Kidney (tissue), 14 donors: ENCODE measurements around the gene BANF2. TPM values are rescaled to one million over a fixed set of nuclear protein-coding genes. Genes with fewer than 3 reads are reported as not detected.

Experiments
- DNase-seq, 5 donors: peaks; one replicate each; pipeline ENCODE4 v3.0.0-alpha.2; 2013 to 2020
- FAIRE-seq: peaks from 2 replicates; lab custom pipeline; 2012; peaks lifted over from hg19 to GRCh38; lab: Jason Lieb, UNC
- H3K27ac ChIP-seq, 2 donors: one replicate each; pipeline ENCODE4 v1.7.0; 2013; ENCODE audit warnings: low read depth in 2 of 2, low read length in 2 of 2, inconsistent platforms in 1 of 2
- H3K27me3 ChIP-seq: one replicate; pipeline ENCODE4 v1.7.1; 2013; ENCODE audit warnings: low read length, inconsistent platforms; ENCODE audit not compliant: control insufficient read depth, insufficient read depth
- H3K36me3 ChIP-seq, 3 donors: one replicate each; pipeline versions ENCODE4 v1.7.0 to v1.7.1; 2013; ENCODE audit warnings: low read length in 3 of 3, control low read depth in 1 of 3, inconsistent platforms in 1 of 3; ENCODE audit not compliant: insufficient read depth in 3 of 3, control insufficient read depth in 2 of 3
- H3K4me1 ChIP-seq, 3 donors: one replicate each; pipeline versions ENCODE4 v1.7.0 to v1.7.1; 2013; ENCODE audit warnings: low read length in 3 of 3, inconsistent platforms in 1 of 3, low read depth in 1 of 3; ENCODE audit not compliant: control insufficient read depth in 2 of 3, insufficient read depth in 2 of 3
- H3K4me3 ChIP-seq, 3 donors: one replicate each; pipeline versions ENCODE4 v1.7.0 to v1.8.1; 2013; ENCODE audit warnings: low read length in 3 of 3, control low read depth in 1 of 3, inconsistent platforms in 1 of 3
- H3K9ac ChIP-seq, 3 donors: one replicate each; pipeline versions ENCODE4 v1.7.0 to v1.7.1; 2013; ENCODE audit warnings: low read length in 3 of 3, control low read depth in 1 of 3, inconsistent platforms in 1 of 3
- H3K9me3 ChIP-seq, 3 donors: one replicate each; pipeline versions ENCODE4 v1.7.0 to v1.7.1; 2013; ENCODE audit warnings: low read length in 3 of 3, control low read depth in 1 of 3, inconsistent platforms in 1 of 3; ENCODE audit not compliant: control insufficient read depth in 2 of 3, insufficient read depth in 1 of 3
- CTCF ChIP-seq: IDR thresholded peaks from 3 replicates; pipeline ENCODE4 v1.5.1; 2012; ENCODE audit warnings: mild to moderate bottlenecking, moderate library complexity, borderline replicate concordance; ENCODE audit not compliant: insufficient read depth; ENCODE audit errors: extremely low read depth
- intact Hi-C: fragments of 100-400 bp; cut with DNase I; formaldehyde crosslinking; loops from one replicate; pipeline ENCODE4 v1.11.1; 2022
- polyA plus RNA-seq: library from polyadenylated mRNA; stranded (reverse); fragments of 350-450 nt; fragmentation: Illumina TruSeq; extraction: RNeasy Lipid Tissue Mini Kit (QIAGEN cat#74804); gene quantifications from one replicate; pipeline ENCODE4 v1.2.3, GENCODE V29; 2014; ENCODE audit warnings: low read depth, low replicate concordance; ENCODE audit not compliant: insufficient read depth
- total RNA-seq: library from RNA; stranded (reverse); fragmentation: NEBNext Ultra II Directional; extraction: Animal tissue kit (Norgen Biotek cat#: 25700); gene quantifications from one replicate; pipeline ENCODE4 v1.2.1, GENCODE V29; 2021
- donor health status: control.
- donor health status: control.
- donor health status: control.
- donor health status: control.
- donor health status: control.
- donor health status: DM: yes; HTN: yes; CAD: no.
- donor health status: Normal renal cell carcinoma (clear cell type).

Gene BANF2
- total and polyA plus RNA-seq, 2 donors from 2014 or later = not detected

DNA sequence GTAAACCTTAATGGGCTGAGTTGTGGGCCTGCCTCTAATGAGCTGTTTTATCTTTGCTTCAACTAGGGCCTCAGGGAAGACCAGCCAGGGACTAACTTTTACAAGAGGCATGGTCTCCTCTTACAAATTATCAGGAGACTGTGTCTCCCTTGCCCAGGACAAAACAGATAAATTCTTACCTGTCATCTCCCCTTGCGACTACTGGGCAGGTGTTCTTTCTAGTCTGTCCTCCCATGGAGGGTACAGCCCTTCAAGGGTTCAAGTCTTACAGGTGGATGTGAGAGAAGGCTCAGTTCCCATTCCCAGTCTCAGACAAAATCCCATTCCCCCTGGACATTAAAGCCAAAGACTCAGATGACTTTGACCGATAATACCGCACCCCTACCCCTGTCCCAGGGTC lies 31.3 kb upstream of the BANF2 start:
- FAIRE-seq (no peak), DNase-seq (no peak)
- intact Hi-C loops = no loop called here
- no peaks in the 10 kb centered on the region for H3K27me3 ChIP-seq
- H3K27ac ChIP-seq = no peak overlapping the region
- peaks cover 0 to 11% (median 2%) of the 10 kb centered on the region in 3 donors for H3K4me1 ChIP-seq
- no peak for TF ChIP-seq CTCF
- no peak overlapping the region for H3K4me3 ChIP-seq
- peaks cover 0 to 4% (median 0%) of the 10 kb centered on the region in 3 donors for H3K36me3 ChIP-seq
- H3K9ac ChIP-seq = no peak overlapping the region
- H3K9me3 ChIP-seq = no peaks in the 10 kb centered on the region

- no peaks in the 10 kb centered on the region for H3K9me3 ChIP-seq
- FAIRE-seq (no peak), DNase-seq (no peak)
- no peak overlapping the region for H3K27ac ChIP-seq
- TF ChIP-seq CTCF = no peak
- no peaks in the 10 kb centered on the region for H3K27me3 ChIP-seq
- no peak overlapping the region for H3K9ac ChIP-seq
- intact Hi-C loops = no loop called here
- peaks cover 0 to 7% (median 0%) of the 10 kb centered on the region in 3 donors for H3K4me1 ChIP-seq
- no peak overlapping the region for H3K4me3 ChIP-seq
- peaks cover 0 to 4% (median 0%) of the 10 kb centered on the region in 3 donors for H3K36me3 ChIP-seq
Observed at GRCh38 chr20:17669306-17669931, 30.3 kb upstream of the BANF2 start.

DNA sequence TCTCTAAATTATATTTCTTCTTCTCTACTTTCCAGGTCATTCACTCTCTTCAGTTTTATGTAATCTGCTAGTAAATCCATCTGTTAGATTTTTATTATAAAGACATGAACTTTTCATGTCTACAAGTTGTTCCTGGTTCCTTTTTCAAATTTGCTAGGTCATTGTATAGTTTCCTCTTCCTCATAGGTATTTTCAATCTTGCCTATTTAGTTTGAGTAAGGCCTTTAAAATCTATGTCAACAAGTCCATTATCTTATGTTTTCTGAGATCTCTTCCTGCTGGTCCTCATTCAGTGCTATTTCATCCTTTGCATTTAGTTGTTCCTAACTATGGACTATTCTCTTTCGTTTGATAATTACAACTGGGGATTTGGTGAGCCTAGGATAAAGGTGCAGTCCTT lies 28.8 kb upstream of the BANF2 start:
- Histone ChIP-seq H3K9me3 (no peaks in the 10 kb centered on the region), H3K9ac (no peak overlapping the region), H3K27me3 (no peaks in the 10 kb centered on the region), H3K4me1 (peaks cover 0 to 5% (median 2%) of the 10 kb centered on the region in 3 donors), H3K4me3 (no peak overlapping the region), H3K27ac (no peak overlapping the region), H3K36me3 (peaks cover under 1 to 4% (median 2%) of the 10 kb centered on the region in 3 donors)
- DNase-seq = no peak
- FAIRE-seq = no peak
- intact Hi-C loops = no loop called here
- no peak for TF ChIP-seq CTCF
